NCI-H2029 (cell line): Measurements from ENCODE around the gene CNOT8.
"Not testable (repeated sequence)": the region's sequence is repeated elsewhere in the genome, so short reads cannot be mapped to it uniquely, and the experiment has no call there.

Experiments used
- DNase-seq: peaks from one replicate; lab custom pipeline; 2025; lab: John Stamatoyannopoulos, UW

CNOT8 gene

DNA sequence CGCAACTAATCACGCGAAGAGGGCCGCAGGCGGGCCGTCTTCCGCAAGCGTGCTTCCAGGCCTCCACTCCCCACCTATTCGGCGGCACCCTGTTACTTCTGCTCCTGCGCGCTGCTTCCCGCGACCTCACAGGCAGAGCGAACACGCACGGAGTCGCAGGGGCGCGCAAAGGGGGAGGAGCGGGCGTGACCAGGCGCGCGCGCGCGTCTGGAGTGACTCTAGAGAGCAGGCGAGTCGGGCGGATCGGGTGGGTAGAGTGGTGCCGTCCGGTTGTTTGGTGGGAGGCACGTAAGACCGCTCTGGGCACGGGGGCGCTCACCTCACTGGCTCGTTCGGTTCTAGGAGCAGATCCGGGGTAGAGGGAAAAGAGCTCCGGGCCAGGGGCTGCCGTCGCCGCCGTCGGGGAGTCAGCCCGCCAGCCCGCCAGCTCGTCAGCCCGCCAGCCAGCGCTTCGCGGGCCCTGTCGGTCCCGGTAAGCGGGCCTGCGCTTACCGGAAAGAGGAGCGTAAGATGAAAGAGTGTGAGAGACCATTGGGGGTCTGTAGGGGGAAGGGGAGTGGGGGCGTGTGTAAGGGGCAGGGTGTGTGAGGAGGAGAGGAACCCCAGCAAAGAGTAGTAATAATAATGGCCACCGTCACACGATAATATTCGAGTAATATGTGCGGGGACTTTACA is at the start of gene CNOT8:
TSS of gene CNOT8 (plus strand) at position 331 of the 675 bp plus-strand sequence. CDS start 4,652 bp downstream, outside the sequence.
- peak; percentile 97 for DNase-seq

DNA sequence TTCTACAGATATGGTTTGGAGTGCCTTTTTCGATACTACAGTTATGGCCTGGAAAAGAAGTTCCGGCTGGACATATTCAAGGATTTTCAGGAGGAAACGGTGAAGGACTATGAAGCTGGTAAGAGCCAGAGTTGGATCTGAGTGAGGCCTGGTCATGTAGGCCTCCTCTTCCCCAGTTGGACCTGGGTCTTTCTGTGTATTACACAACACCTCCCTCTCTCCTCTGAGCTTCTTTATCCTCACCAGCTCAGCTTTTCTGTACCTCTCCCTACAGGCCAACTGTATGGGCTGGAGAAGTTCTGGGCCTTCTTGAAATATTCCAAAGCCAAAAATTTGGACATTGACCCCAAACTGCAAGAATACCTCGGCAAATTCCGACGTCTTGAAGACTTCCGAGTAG is 47.2 kb upstream of the CNOT8 start:
- no peak for DNase-seq

- peak; percentile 36 for DNase-seq
Measured at GRCh38 chr5:154811653-154812465, 46.6 kb upstream of the CNOT8 start.

DNA sequence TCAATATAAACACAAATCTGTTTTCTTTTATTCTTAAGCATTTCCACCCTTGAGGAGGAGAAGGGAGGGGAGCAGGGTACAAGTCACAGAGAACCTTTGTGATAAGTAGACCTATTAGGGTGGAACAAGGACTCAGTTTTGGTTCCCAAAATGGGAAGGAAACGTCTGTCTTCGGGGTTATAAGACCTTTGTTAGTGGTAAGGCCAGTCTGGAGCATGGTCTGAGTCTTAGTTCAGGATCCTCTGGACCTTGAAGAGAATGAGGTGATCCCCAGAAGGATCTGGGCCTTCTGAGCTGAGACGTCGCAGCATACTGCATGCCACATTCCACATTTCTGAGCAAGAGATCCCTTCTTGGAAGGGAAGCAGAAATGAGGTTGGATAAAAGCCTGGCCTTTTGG is 45.3 kb upstream of the CNOT8 start:
- no peak for DNase-seq

DNA sequence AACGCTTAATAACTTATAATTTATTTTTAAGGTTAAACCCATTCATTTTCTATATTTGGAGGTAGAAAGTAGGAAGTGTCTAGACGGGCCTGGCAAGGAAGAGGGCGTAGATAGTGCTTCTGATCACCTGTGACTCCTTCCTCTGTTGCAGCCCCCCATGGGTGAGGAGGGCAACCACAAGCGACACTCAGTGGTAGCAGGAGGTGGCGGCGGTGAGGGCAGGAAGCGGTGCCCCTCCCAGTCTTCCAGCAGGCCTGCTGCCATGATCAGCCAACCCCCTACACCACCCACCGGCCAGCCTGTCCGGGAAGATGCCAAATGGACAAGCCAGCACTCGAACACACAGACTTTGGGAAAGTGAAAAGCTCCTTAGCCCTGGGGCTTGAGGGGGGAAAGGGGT is 44.7 kb upstream of the CNOT8 start:
- DNase-seq, result no peak

GRCh38 chr5:154815025-154815424 is 43.4 kb upstream of the CNOT8 start:
- no peak for DNase-seq

DNA sequence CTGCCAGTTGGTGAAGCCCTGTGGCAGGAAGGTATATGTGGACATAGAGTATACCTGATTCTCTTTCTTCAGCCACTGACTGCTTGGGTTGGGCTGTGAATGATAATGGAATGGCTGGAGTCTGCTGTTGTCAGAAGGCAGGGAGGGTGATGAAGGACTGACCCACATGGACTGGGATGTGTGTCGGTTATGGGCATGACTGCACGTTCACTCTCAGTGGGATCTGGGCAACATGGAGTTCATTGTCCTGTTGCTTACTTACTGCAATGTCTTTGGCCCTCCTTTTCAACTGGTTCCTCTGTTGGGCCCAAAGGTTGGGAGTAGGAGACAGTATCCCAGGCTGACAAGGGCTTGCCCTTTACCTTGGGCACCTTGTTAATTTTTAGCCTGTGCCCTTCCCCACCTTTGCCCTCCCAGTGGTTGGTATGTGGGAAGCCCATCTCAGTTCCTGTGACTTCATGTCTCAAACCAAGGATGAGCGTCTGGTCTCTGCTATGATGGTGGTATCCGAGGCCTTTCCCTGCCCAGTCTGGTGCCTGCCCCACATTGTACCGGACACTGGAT is 42.7 kb upstream of the CNOT8 start:
- no peak for DNase-seq

GRCh38 chr5:154816891-154817492 is 41.4 kb upstream of the CNOT8 start:
- DNase-seq, result no peak

GRCh38 chr5:154817815-154818214 is 40.6 kb upstream of the CNOT8 start:
- no peak for DNase-seq

- DNase-seq, result no peak
Measured at GRCh38 chr5:154818471-154819116, 39.8 kb upstream of the CNOT8 start.

DNA sequence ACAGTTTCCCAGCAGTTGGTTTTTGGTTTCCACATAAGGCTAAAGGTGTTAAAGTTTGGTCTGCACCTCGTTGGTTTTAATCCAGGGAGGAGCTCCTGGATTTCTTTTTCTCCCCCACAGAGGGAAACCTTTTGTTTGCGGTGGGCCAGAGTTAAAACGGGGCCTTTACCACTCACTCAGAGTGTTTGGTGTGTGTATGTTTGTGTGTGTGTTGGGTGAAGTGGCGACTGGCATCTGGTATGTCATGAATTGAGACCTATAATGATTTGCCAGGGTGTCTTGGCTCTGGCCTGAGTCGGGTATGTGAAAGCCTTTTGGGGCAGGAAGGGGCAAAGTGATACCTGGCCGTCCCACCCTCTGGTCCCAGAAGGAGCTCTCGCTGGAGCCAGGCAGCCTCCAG is 38.9 kb upstream of the CNOT8 start:
- no peak for DNase-seq

GRCh38 chr5:154820383-154820782 is 38.0 kb upstream of the CNOT8 start:
- no peak for DNase-seq

DNA sequence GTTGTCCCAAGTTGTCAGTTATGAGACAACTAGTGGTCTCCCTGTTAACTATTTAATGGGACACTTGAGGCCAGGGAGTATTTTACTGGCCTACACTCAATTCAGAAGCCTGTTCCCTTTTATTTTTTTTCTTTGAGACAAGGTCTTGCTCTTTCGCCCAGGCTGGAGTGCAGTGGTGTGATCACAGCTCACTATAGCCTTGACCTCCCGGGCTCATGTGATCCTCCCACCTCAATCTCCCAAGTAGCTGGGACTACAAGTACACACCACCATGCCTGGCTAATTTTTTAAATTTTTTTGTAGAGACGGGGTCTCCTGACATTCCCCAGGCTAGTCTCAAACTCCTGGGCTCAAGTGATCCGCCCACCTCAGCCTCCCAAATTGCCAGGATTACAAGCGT is 35.5 kb upstream of the CNOT8 start:
- not testable (repeated sequence) for DNase-seq

DNA sequence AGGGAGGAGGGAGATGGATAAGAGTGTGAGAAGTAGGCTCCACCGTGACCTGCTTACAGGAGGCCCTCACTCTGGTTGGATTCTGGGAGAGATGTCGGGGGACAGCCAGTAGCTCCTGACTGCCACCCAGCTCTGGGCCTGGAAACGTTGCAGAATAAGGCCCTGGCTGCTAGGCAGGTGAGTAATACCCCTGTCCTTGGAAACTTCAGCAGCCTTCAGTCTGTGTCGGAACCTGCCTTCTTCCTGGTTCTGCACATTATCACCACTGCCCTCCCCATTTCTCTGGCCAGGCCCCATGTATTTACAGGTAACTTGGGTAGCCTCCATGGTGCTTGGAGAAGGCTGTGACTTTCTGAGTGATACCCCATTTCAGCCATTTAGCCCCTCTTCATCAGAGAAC is 34.8 kb upstream of the CNOT8 start:
- DNase-seq, result no peak

GRCh38 chr5:154824070-154824469 is 34.4 kb upstream of the CNOT8 start:
- DNase-seq, result no peak

GRCh38 chr5:154829181-154829588 is 29.2 kb upstream of the CNOT8 start:
- peak; percentile 88 for DNase-seq

- DNase-seq, result peak; percentile 93
Measured at GRCh38 chr5:154829589-154830218, 28.7 kb upstream of the CNOT8 start.

DNA sequence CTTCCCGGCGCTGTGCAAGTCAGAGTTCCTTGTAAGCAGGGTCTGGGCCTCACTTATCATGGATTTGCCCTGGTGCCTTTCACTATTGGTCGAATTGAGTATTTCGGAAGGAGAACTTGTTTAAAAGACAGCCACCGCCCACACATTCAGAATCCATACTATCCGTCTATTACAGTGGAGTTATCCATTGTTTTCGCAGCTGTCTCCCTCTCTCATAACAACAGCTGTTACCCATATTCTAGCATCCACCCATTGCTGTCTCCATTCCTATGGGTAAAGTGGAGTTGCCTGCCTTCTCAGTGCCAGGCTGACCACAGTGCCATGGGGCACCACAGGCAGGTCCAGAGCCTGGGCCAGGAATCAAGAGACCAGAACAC is 28.2 kb upstream of the CNOT8 start:
- DNase-seq, result peak; percentile 39

DNA sequence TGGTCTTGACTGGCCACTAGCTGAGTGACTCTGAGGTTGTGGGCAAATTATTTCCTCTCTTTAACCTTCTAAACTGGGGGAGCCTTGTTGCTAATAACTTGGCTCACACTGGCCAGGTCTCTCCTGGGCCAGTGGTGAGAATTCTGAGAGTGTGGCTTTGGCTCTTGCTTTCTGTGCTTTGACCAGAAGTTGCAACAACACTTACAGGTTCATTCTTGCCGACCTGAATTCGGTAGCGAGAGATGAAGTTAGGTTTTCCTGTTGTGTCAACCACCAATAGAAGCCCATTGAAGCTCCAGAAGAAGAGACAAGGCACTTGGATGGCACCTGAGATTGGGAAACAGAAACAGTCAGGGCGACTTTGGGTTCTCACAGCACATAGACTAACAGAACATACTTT is 27.8 kb upstream of the CNOT8 start:
- DNase-seq, result no peak

- no peak for DNase-seq
Measured at GRCh38 chr5:154831451-154831850, 27.0 kb upstream of the CNOT8 start.

- not testable (repeated sequence) for DNase-seq
Measured at GRCh38 chr5:154832804-154833203, 25.6 kb upstream of the CNOT8 start.

GRCh38 chr5:154834053-154834452 is 24.4 kb upstream of the CNOT8 start:
- DNase-seq, result peak; percentile 76
